SK-N-SH treated with all-trans-retinoic acid at 6 μM for 48 hours (cell line): ENCODE data around the gene GPR150.

ENCODE experiments used
- ATAC-seq: fragments of 200-7000 bp; cut with Tn5 transposase; 3 replicates; pipeline ENCODE4 v1.9.1; 2020; ENCODE audit warnings: mild to moderate bottlenecking, moderate library complexity
- ARNTL ChIP-seq: fragments of 450-650 bp; formaldehyde crosslinking; IDR thresholded peaks from 2 replicates; pipeline ENCODE4 v1.5.0; 2020; ENCODE audit warnings: low read depth, mild to moderate bottlenecking, moderate library complexity, borderline replicate concordance
- BACH2 ChIP-seq: fragments of 250-450 bp; sonication (Bioruptor Pico); IDR thresholded peaks from 2 replicates; pipeline ENCODE4 v1.9.0; 2021; ENCODE audit warnings: mild to moderate bottlenecking, borderline replicate concordance
- CREB5 ChIP-seq: fragments of 250-450 bp; sonication (Bioruptor Pico); IDR thresholded peaks from 2 replicates; pipeline ENCODE4 v1.5.1; 2020; ENCODE audit warnings: low read depth, mild to moderate bottlenecking, moderate library complexity
- CSDC2 ChIP-seq: fragments of 250-450 bp; sonication (Bioruptor Pico); IDR thresholded peaks from 2 replicates; pipeline ENCODE4 v1.5.0; 2020; ENCODE audit warnings: mild to moderate bottlenecking, moderate library complexity
- CSRNP3 ChIP-seq: fragments of 250-450 bp; sonication (Bioruptor Pico); IDR thresholded peaks from 2 replicates; pipeline ENCODE4 v1.5.1; 2021; ENCODE audit warnings: mild to moderate bottlenecking, moderate library complexity
- ESRRG ChIP-seq: fragments of 250-450 bp; sonication (Bioruptor Pico); IDR thresholded peaks from 2 replicates; pipeline ENCODE4 v1.6.1; 2021; ENCODE audit warnings: mild to moderate bottlenecking
- GLIS3 ChIP-seq: fragments of 250-450 bp; sonication (Bioruptor Pico); IDR thresholded peaks from 2 replicates; pipeline ENCODE4 v1.5.0; 2020; ENCODE audit warnings: mild to moderate bottlenecking, moderate library complexity
- ISL1 ChIP-seq: fragments of 250-450 bp; sonication (Bioruptor Pico); IDR thresholded peaks from 2 replicates; pipeline ENCODE4 v2.1.2; 2022; ENCODE audit warnings: mild to moderate bottlenecking, moderate library complexity
- PATZ1 ChIP-seq: fragments of 250-450 bp; sonication (Bioruptor Pico); IDR thresholded peaks from 2 replicates; pipeline ENCODE4 v1.8.0; 2020; ENCODE audit warnings: mild to moderate bottlenecking, moderate library complexity, borderline replicate concordance
- PPARA ChIP-seq: fragments of 250-450 bp; sonication (Bioruptor Pico); IDR thresholded peaks from 2 replicates; pipeline ENCODE4 v1.5.0; 2020; ENCODE audit warnings: mild to moderate bottlenecking, borderline replicate concordance
- RARB ChIP-seq: fragments of 250-450 bp; sonication (Bioruptor Pico); IDR thresholded peaks from 2 replicates; pipeline ENCODE4 v1.8.0; 2021; ENCODE audit warnings: mild to moderate bottlenecking, moderate library complexity
- SNAI2 ChIP-seq: fragments of 250-450 bp; sonication (Bioruptor Pico); IDR thresholded peaks from 2 replicates; pipeline ENCODE4 v1.5.0; 2020; ENCODE audit warnings: mild to moderate bottlenecking, moderate library complexity
- TCF4 ChIP-seq: fragments of 250-450 bp; sonication (Bioruptor Pico); IDR thresholded peaks from 2 replicates; pipeline ENCODE4 v1.8.0; 2021; ENCODE audit warnings: mild to moderate bottlenecking, moderate library complexity, borderline replicate concordance
- TOX ChIP-seq: fragments of 250-450 bp; sonication (Bioruptor Pico); IDR thresholded peaks from 2 replicates; pipeline ENCODE4 v1.8.0; 2021; ENCODE audit warnings: mild to moderate bottlenecking, moderate library complexity, borderline replicate concordance
- ZC3H10 ChIP-seq: fragments of 250-450 bp; sonication (Bioruptor Pico); IDR thresholded peaks from 2 replicates; pipeline ENCODE4 v1.5.1; 2021; ENCODE audit warnings: mild to moderate bottlenecking, moderate library complexity
- ZFP3 ChIP-seq: fragments of 250-450 bp; sonication (Bioruptor Pico); IDR thresholded peaks from 2 replicates; pipeline ENCODE4 v1.5.0; 2020; ENCODE audit warnings: mild to moderate bottlenecking, moderate library complexity
- ZFP30 ChIP-seq: fragments of 450-650 bp; formaldehyde crosslinking; IDR thresholded peaks from 2 replicates; pipeline ENCODE4 v1.5.0; 2022; ENCODE audit warnings: mild to moderate bottlenecking, moderate library complexity
- ZNF565 ChIP-seq: fragments of 450-650 bp; formaldehyde crosslinking; conservative IDR thresholded peaks from 2 replicates; pipeline ENCODE4 v1.5.0; 2020; ENCODE audit warnings: low read depth, mild to moderate bottlenecking, moderate library complexity
- ZNF70 ChIP-seq: fragments of 450-650 bp; formaldehyde crosslinking; IDR thresholded peaks from 2 replicates; pipeline ENCODE4 v1.5.0; 2020; ENCODE audit warnings: mild to moderate bottlenecking, moderate library complexity
- ZNF8 ChIP-seq: fragments of 450-650 bp; formaldehyde crosslinking; IDR thresholded peaks from 2 replicates; pipeline ENCODE4 v1.5.0; 2020; ENCODE audit warnings: mild to moderate bottlenecking, moderate library complexity
- TF ChIP-seq, protein P1 (sequence below): fragments of 250-450 bp; sonication (Bioruptor Pico); IDR thresholded peaks from 2 replicates; pipeline ENCODE4 v1.5.0; 2020; ENCODE audit warnings: mild to moderate bottlenecking, moderate library complexity

GPR150 gene

DNA sequence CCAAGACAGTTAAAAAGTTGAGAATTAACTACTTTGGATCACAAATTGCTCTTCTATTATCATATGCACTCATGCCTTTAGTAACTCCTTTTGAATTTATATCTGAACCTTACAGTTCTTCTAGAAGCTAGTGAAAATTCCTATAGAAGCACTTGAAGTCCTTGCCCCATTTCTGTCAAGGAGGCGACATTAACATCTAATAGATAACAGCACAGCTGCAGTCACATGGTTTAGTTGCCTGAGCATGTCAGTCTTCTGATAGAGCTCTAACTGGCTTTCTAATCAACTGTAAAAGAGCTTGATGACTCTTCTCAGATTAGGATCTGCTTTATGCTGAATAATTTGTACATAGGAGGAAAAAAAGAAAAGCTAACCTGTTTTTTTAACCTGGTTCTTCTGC lies 35.7 kb downstream of the GPR150 start:
- TF ChIP-seq CREB5 (CRISPR knock-in tag) (no peak), PPARA (CRISPR knock-in tag) (no peak), ARNTL (CRISPR knock-in tag) (no peak), ZNF70 (CRISPR knock-in tag) (no peak), ZNF8 (no peak), CSRNP3 (CRISPR knock-in tag) (no peak), RARB (CRISPR knock-in tag) (no peak), GLIS3 (CRISPR knock-in tag) (no peak), TOX (no peak), TCF4 (CRISPR knock-in tag) (no peak), ZNF565 (CRISPR knock-in tag) (no peak), BACH2 (CRISPR knock-in tag) (no peak), PATZ1 (CRISPR knock-in tag) (no peak), ESRRG (CRISPR knock-in tag) (no peak), CSDC2 (CRISPR knock-in tag) (no peak), ZC3H10 (CRISPR knock-in tag) (no peak), ISL1 (CRISPR knock-in tag) (no peak), SNAI2 (CRISPR knock-in tag) (no peak)
- TF ChIP-seq, protein P1, sequence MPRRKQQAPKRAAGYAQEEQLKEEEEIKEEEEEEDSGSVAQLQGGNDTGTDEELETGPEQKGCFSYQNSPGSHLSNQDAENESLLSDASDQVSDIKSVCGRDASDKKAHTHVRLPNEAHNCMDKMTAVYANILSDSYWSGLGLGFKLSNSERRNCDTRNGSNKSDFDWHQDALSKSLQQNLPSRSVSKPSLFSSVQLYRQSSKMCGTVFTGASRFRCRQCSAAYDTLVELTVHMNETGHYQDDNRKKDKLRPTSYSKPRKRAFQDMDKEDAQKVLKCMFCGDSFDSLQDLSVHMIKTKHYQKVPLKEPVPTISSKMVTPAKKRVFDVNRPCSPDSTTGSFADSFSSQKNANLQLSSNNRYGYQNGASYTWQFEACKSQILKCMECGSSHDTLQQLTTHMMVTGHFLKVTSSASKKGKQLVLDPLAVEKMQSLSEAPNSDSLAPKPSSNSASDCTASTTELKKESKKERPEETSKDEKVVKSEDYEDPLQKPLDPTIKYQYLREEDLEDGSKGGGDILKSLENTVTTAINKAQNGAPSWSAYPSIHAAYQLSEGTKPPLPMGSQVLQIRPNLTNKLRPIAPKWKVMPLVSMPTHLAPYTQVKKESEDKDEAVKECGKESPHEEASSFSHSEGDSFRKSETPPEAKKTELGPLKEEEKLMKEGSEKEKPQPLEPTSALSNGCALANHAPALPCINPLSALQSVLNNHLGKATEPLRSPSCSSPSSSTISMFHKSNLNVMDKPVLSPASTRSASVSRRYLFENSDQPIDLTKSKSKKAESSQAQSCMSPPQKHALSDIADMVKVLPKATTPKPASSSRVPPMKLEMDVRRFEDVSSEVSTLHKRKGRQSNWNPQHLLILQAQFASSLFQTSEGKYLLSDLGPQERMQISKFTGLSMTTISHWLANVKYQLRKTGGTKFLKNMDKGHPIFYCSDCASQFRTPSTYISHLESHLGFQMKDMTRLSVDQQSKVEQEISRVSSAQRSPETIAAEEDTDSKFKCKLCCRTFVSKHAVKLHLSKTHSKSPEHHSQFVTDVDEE (CRISPR knock-in tag): no peak
- no peak for ATAC-seq

GRCh38 chr5:95660060-95660459 lies 40.2 kb downstream of the GPR150 start:
- no peak for ATAC-seq
- no peak for TF ChIP-seq ZFP30
- TF ChIP-seq ARNTL (CRISPR knock-in tag): no peak
- no peak for TF ChIP-seq CSRNP3 (CRISPR knock-in tag)
- TF ChIP-seq CSDC2 (CRISPR knock-in tag): no peak
- no peak for TF ChIP-seq ESRRG (CRISPR knock-in tag)
- TF ChIP-seq, protein P1 (CRISPR knock-in tag): no peak
- no peak for TF ChIP-seq ZNF8
- no peak for TF ChIP-seq ZNF70 (CRISPR knock-in tag)
- no peak for TF ChIP-seq PPARA (CRISPR knock-in tag)
- no peak for TF ChIP-seq ZNF565 (CRISPR knock-in tag)
- no peak for TF ChIP-seq RARB (CRISPR knock-in tag)
- TF ChIP-seq CREB5 (CRISPR knock-in tag): no peak
- no peak for TF ChIP-seq GLIS3 (CRISPR knock-in tag)
- no peak for TF ChIP-seq PATZ1 (CRISPR knock-in tag)
- TF ChIP-seq ZFP3 (CRISPR knock-in tag): no peak
- TF ChIP-seq TCF4 (CRISPR knock-in tag): no peak
- no peak for TF ChIP-seq SNAI2 (CRISPR knock-in tag)
- TF ChIP-seq ISL1 (CRISPR knock-in tag): no peak
- TF ChIP-seq ZC3H10 (CRISPR knock-in tag): no peak
